HG03135 (cell line): Measurements from ENCODE around the gene HYAL2.
"Not testable (repeated sequence)": the region's sequence is repeated elsewhere in the genome, so short reads cannot be mapped to it uniquely, and the experiment has no call there.

Source experiments
- ATAC-seq: cut with Tn5 transposase; IDR thresholded peaks from one replicate; pipeline ENCODE4 v1.9.1; 2021; ENCODE audit warnings: mild to moderate bottlenecking, moderate library complexity; ENCODE audit not compliant: unreplicated experiment

Gene HYAL2

GRCh38 chr3:50314816-50315215, 7.7 kb downstream of the HYAL2 start:
- ATAC-seq, result no peak

GRCh38 chr3:50314342-50314741, 8.2 kb downstream of the HYAL2 start:
- no peak for ATAC-seq

- ATAC-seq, result not testable (repeated sequence)
Observed at GRCh38 chr3:50312041-50312440, 10.5 kb downstream of the HYAL2 start.

GRCh38 chr3:50304601-50305000, 17.9 kb downstream of the HYAL2 start:
- no peak for ATAC-seq

- no peak for ATAC-seq
Observed at GRCh38 chr3:50303013-50303815, 19.3 kb downstream of the HYAL2 start, which contains the start of gene HYAL1. TSS of gene HYAL1 (minus strand) at chr3:50303574. CDS start at chr3:50302956, 618 bp downstream.

- ATAC-seq, result no peak
Observed at GRCh38 chr3:50302095-50303012, 20.2 kb downstream of the HYAL2 start.

- ATAC-seq, result no peak
Observed at GRCh38 chr3:50300681-50301254, 21.8 kb downstream of the HYAL2 start.

GRCh38 chr3:50299929-50300680, 22.4 kb downstream of the HYAL2 start:
- ATAC-seq, result no peak

- no peak for ATAC-seq
Observed at GRCh38 chr3:50299638-50299928, 23.0 kb downstream of the HYAL2 start.

GRCh38 chr3:50298836-50299637, 23.5 kb downstream of the HYAL2 start, which contains the start of the genes HYAL3 and NAA80:
TSS of gene HYAL3 (minus strand) at chr3:50299405. CDS start at chr3:50295602, 3,803 bp downstream.
TSS of gene NAA80 (minus strand) at chr3:50299405. CDS start at chr3:50297463, 1,942 bp downstream.
- peak; percentile 81 for ATAC-seq

GRCh38 chr3:50297896-50298725, 24.4 kb downstream of the HYAL2 start:
- no peak for ATAC-seq

- ATAC-seq, result no peak
Observed at GRCh38 chr3:50297384-50297775, 25.2 kb downstream of the HYAL2 start.

- no peak for ATAC-seq
Observed at GRCh38 chr3:50296721-50297383, 25.7 kb downstream of the HYAL2 start.

GRCh38 chr3:50295553-50296431, 26.8 kb downstream of the HYAL2 start:
- no peak for ATAC-seq

GRCh38 chr3:50294492-50295403, 27.8 kb downstream of the HYAL2 start:
- no peak for ATAC-seq

- ATAC-seq, result no peak
Observed at GRCh38 chr3:50294089-50294488, 28.5 kb downstream of the HYAL2 start.
